H9 (cell line): ENCODE results near the gene CDH4. TPM values are rescaled to one million over a fixed set of nuclear protein-coding genes. Genes with fewer than 3 reads are reported as not detected.

Source experiments
- DNase-seq: peaks from one replicate; pipeline ENCODE4 v3.0.0-alpha.2; 2017
- H2AFZ ChIP-seq: one replicate; pipeline ENCODE4 v1.6.1; 2013; ENCODE audit warnings: mild to moderate bottlenecking, low read length, control low read depth, moderate library complexity
- H2AK5ac ChIP-seq: 2 replicates; pipeline ENCODE4 v1.6.1; 2013; ENCODE audit warnings: low read length, control low read depth, mixed read lengths; ENCODE audit not compliant: insufficient read length
- H2BK120ac ChIP-seq: one replicate; pipeline ENCODE4 v1.6.1; 2013; ENCODE audit warnings: low read depth, mild to moderate bottlenecking, low read length, control low read depth, inconsistent platforms; ENCODE audit not compliant: poor library complexity, severe bottlenecking
- H2BK12ac ChIP-seq: 2 replicates; pipeline ENCODE4 v1.6.1; 2013; ENCODE audit warnings: low read length, control low read depth, mixed read lengths, low read depth; ENCODE audit not compliant: insufficient read length
- H2BK15ac ChIP-seq: 2 replicates; pipeline ENCODE4 v1.6.1; 2013; ENCODE audit warnings: low read depth, low read length, control low read depth
- H2BK20ac ChIP-seq: one replicate; pipeline ENCODE4 v1.6.1; 2013; ENCODE audit warnings: low read depth, mild to moderate bottlenecking, low read length, control low read depth, inconsistent platforms; ENCODE audit not compliant: poor library complexity, severe bottlenecking
- H2BK5ac ChIP-seq: 2 replicates; pipeline ENCODE4 v1.6.1; 2013; ENCODE audit warnings: low read length, control low read depth, mixed read lengths; ENCODE audit not compliant: insufficient read length
- H3K14ac ChIP-seq: 2 replicates; pipeline ENCODE4 v1.6.1; 2013; ENCODE audit warnings: low read length, control low read depth; ENCODE audit not compliant: insufficient read depth
- H3K18ac ChIP-seq: 2 replicates; pipeline ENCODE4 v1.6.1; 2013; ENCODE audit warnings: low read depth, mild to moderate bottlenecking, mixed read lengths, low read length, control low read depth; ENCODE audit not compliant: insufficient read length
- H3K23ac ChIP-seq: 2 replicates; pipeline ENCODE4 v1.6.1; 2013; ENCODE audit warnings: low read length, control low read depth, mixed read lengths, low read depth; ENCODE audit not compliant: insufficient read length
- H3K23me2 ChIP-seq: 2 replicates; pipeline ENCODE4 v1.6.1; 2013; ENCODE audit warnings: low read depth, mild to moderate bottlenecking, mixed read lengths, low read length, control low read depth; ENCODE audit not compliant: insufficient read length, poor library complexity, severe bottlenecking
- H3K27ac ChIP-seq: 2 replicates; pipeline ENCODE4 v1.5.1; 2013; ENCODE audit warnings: low read length, control low read depth, mixed read lengths, low read depth; ENCODE audit not compliant: insufficient read length
- H3K27me3 ChIP-seq: 2 replicates; pipeline ENCODE4 v1.6.1; 2013; ENCODE audit warnings: low read length, control low read depth, inconsistent platforms; ENCODE audit not compliant: insufficient read depth
- H3K4ac ChIP-seq: 2 replicates; pipeline ENCODE4 v1.6.1; 2013; ENCODE audit warnings: low read depth, mild to moderate bottlenecking, control low read depth, inconsistent platforms, low read length, moderate library complexity
- H3K4me1 ChIP-seq: 2 replicates; pipeline ENCODE4 v1.6.1; 2013; ENCODE audit warnings: low read length, control low read depth, inconsistent platforms; ENCODE audit not compliant: insufficient read depth
- H3K4me2 ChIP-seq: 2 replicates; pipeline ENCODE4 v1.6.1; 2013; ENCODE audit warnings: low read length, control low read depth, mixed read lengths; ENCODE audit not compliant: insufficient read length, insufficient read depth
- H3K56ac ChIP-seq: 2 replicates; pipeline ENCODE4 v1.6.1; 2013; ENCODE audit warnings: low read depth, mild to moderate bottlenecking, mixed read lengths, low read length, control low read depth; ENCODE audit not compliant: insufficient read length
- H3K79me1 ChIP-seq: 2 replicates; pipeline ENCODE4 v1.6.1; 2013; ENCODE audit warnings: low read depth, mild to moderate bottlenecking, moderate library complexity, low read length, control low read depth, inconsistent platforms; ENCODE audit not compliant: insufficient read depth, poor library complexity, severe bottlenecking
- H3K79me2 ChIP-seq: 2 replicates; pipeline ENCODE4 v1.6.1; 2013; ENCODE audit warnings: low read length, control low read depth, inconsistent platforms; ENCODE audit not compliant: insufficient read depth
- H3K9ac ChIP-seq: 2 replicates; pipeline ENCODE4 v1.6.1; 2013; ENCODE audit warnings: low read length, control low read depth, mixed read lengths; ENCODE audit not compliant: insufficient read length; ENCODE audit errors: extremely low read depth
- H3K9me3 ChIP-seq: one replicate; pipeline ENCODE4 v1.6.1; 2013; ENCODE audit warnings: low read depth, low read length, inconsistent platforms; ENCODE audit not compliant: control insufficient read depth
- H3T11ph ChIP-seq: one replicate; pipeline ENCODE4 v1.6.1; 2013; ENCODE audit warnings: mild to moderate bottlenecking, low read length, control low read depth, inconsistent platforms
- H4K20me1 ChIP-seq: one replicate; pipeline ENCODE4 v1.6.1; 2013; ENCODE audit not compliant: control insufficient read depth, insufficient read length, insufficient read depth
- H4K5ac ChIP-seq: 2 replicates; pipeline ENCODE4 v1.6.1; 2013; ENCODE audit warnings: low read depth, mild to moderate bottlenecking, mixed read lengths, low read length, control low read depth; ENCODE audit not compliant: insufficient read length
- H4K8ac ChIP-seq: replicated peaks from 2 replicates; pipeline ENCODE4 v1.6.1; 2013; ENCODE audit warnings: low read length, control low read depth, mixed read lengths, low read depth; ENCODE audit not compliant: insufficient read length
- H4K91ac ChIP-seq: 2 replicates; pipeline ENCODE4 v1.6.1; 2013; ENCODE audit warnings: low read depth, mild to moderate bottlenecking, moderate library complexity, mixed read lengths, low read length, control low read depth; ENCODE audit not compliant: insufficient read length
- H3K27ac Mint-ChIP-seq, 3 experiments: 2 replicates in 2 of 3; 3 replicates in 1 of 3; pipeline ENCODE4 v1.8.0; 2020 to 2021; ENCODE audit warnings: mixed read lengths in 3 of 3, mild to moderate bottlenecking in 1 of 3, moderate library complexity in 1 of 3
- H3K27me3 Mint-ChIP-seq: 2 replicates; pipeline ENCODE4 v1.8.0; 2021; ENCODE audit warnings: low read depth, mild to moderate bottlenecking, moderate library complexity, mixed read lengths
- H3K36me3 Mint-ChIP-seq, 3 experiments: 2 replicates in 2 of 3; 3 replicates in 1 of 3; pipeline ENCODE4 v1.8.0; 2020 to 2021; ENCODE audit warnings: low read depth in 3 of 3, mixed read lengths in 3 of 3; ENCODE audit not compliant: insufficient read depth in 1 of 3
- H3K4me1 Mint-ChIP-seq, 2 experiments: 2 replicates each; pipeline ENCODE4 v1.8.0; 2020; ENCODE audit warnings: mixed read lengths in 2 of 2
- H3K4me3 Mint-ChIP-seq, 2 experiments: 2 replicates in 1 of 2; 3 replicates in 1 of 2; pipeline ENCODE4 v1.8.0; 2020 to 2021; ENCODE audit warnings: mild to moderate bottlenecking in 2 of 2, mixed read lengths in 2 of 2, moderate library complexity in 1 of 2
- H3K9me3 Mint-ChIP-seq, 2 experiments: 2 replicates in 1 of 2; 3 replicates in 1 of 2; pipeline ENCODE4 v1.8.0; 2020; ENCODE audit warnings: mild to moderate bottlenecking in 2 of 2, mixed read lengths in 2 of 2, moderate library complexity in 1 of 2
- CTCF ChIP-seq: fragments of 200-600 bp; sonication (generic); conservative IDR thresholded peaks from 3 replicates; pipeline ENCODE4 v1.8.0; 2021; ENCODE audit warnings: antibody characterized with exemption, mild to moderate bottlenecking
- WGBS: extraction: QIAGEN DNeasy Blood & Tissue Kit; methylation state at CpG from one replicate; pipeline ENCODE4 v1.1.7; 2013; ENCODE audit warnings: missing lambda C conversion rate, low lambda C conversion rate, mixed read lengths; ENCODE audit not compliant: insufficient read length; ENCODE audit errors: extremely low coverage; 5-methylcytosine and 5-hydroxymethylcytosine counted together
- total RNA-seq: library from RNA; stranded (reverse); gene quantifications from 2 replicates; pipeline ENCODE4 v1.2.1, GENCODE V29; 2021

Gene CDH4
- total RNA-seq, 1 experiment from 2014 or later = 3.0 TPM

DNA sequence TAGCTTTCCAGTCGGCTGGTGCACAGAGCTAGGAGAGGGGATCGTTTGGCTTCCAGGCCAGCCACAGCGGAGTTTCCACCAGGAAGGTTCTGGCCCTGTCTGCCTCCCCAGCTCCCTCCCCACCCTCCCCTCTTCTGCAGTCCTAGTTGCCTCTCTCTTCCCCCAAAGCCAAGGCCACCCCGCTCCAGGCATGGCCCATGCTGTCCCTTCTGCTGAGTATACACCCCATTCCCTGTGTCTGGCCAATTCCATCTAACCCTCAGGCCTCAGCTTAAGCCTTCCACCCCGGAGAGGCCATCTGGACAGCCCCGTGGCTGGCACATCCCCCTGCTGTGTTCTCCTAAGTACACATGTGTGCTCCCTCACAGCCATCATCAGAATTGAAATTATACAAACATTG lies 167.4 kb downstream of the CDH4 start:
- Histone ChIP-seq H4K5ac (no peak overlapping the region), H3K79me1 (no peaks in the 10 kb centered on the region), H3K23ac (no peak overlapping the region), H2AFZ (no peak overlapping the region), H2BK5ac (no peak overlapping the region), H3K9ac (no peak overlapping the region), H3K14ac (no peak overlapping the region), H2BK20ac (no peak overlapping the region), H2BK15ac (no peak overlapping the region), H3T11ph (no peak overlapping the region), H3K4me2 (no peak overlapping the region), H3K18ac (no peak overlapping the region), H3K27me3 (no peaks in the 10 kb centered on the region; the same call in 1 of the 2 replicates), H3K79me2 (no peaks in the 10 kb centered on the region), H3K4me1 (0 out of 2 replicates have a peak, but pooled peaks cover 2% of the 10 kb centered on the region), H3K56ac (no peak overlapping the region), H3K27ac (no peak overlapping the region), H2BK12ac (no peak overlapping the region), H2BK120ac (no peak overlapping the region), H3K23me2 (no peaks in the 10 kb centered on the region), H3K4ac (no peak overlapping the region), H4K20me1 (no peaks in the 10 kb centered on the region), H2AK5ac (no peak overlapping the region), H4K91ac (no peak overlapping the region), H3K9me3 (no peaks in the 10 kb centered on the region), H4K8ac (no peak overlapping the region)
- Mint-ChIP-seq H3K27me3 (peaks cover 28% of the 10 kb centered on the region), H3K4me3 (no peak overlapping the region), H3K27ac (0 out of 7 replicates have a peak overlapping the region, but pooled peaks of 1 of the 3 experiments have one; percentile 50), H3K9me3 (peaks cover 0 to 2% of the 10 kb centered on the region in 2 experiments; a peak in 1 of 5 replicates), H3K4me1 (peaks cover 13 to 20% of the 10 kb centered on the region in 2 experiments), H3K36me3 (peaks cover 0 to 4% (median 0%) of the 10 kb centered on the region in 3 experiments; a peak in 2 of 7 replicates)
- WGBS = no CpG with 5 or more reads among the region's 6 CpGs
- TF ChIP-seq CTCF = no peak
- no peak for DNase-seq
